ENCODE data around the gene VENTX. TPM values are rescaled to one million over a fixed set of nuclear protein-coding genes. Genes with fewer than 3 reads are reported as not detected.

The VENTX gene
- total RNA-seq, 1 experiment from 2014 or later = not detected

- no peak for DNase-seq (ENCODE audit: low read depth)
Measured at GRCh38 chr10:133283931-133284330, 46.3 kb downstream of the VENTX start.

DNA sequence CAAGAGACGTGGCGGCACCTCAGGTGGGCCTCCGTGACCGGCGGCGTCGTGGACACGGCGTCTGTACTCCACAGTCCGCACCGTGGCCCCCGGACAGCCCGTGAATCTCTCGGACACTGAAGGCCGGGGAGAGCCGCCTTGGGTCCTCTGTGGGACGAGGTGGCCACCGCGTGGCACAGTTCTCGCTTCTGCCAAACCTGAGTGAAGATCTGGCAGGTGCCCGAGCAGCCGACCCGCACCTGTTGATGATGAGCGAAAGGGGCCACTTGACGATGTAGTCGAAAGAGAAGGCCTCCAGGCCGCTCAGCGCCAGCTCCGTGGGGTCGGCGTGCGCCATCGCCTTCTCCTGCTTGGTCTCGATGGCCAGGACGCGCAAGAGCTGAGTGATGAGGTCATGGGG, 47.6 kb downstream of the VENTX start:
- no peak for DNase-seq (ENCODE audit: low read depth)

DNA sequence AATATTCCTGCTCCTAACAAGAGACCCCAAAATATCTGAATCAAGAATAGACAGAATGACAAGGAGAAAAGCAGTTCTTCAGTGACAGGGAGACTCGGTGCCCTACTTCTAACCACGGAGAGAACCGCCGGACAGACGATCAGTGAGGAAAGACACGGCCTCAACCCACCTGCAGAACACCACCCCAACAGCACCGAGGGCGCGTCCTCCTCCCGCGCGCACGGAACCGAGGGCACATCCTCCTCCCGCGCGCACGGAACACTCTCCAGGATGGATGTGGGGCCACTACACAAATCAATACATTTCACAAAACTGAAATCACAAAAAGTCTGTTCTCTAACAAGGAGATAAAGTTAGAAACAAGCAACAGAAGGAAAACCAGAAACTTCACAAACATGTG, 48.7 kb downstream of the VENTX start:
- DNase-seq (ENCODE audit: low read depth) = no peak

DNA sequence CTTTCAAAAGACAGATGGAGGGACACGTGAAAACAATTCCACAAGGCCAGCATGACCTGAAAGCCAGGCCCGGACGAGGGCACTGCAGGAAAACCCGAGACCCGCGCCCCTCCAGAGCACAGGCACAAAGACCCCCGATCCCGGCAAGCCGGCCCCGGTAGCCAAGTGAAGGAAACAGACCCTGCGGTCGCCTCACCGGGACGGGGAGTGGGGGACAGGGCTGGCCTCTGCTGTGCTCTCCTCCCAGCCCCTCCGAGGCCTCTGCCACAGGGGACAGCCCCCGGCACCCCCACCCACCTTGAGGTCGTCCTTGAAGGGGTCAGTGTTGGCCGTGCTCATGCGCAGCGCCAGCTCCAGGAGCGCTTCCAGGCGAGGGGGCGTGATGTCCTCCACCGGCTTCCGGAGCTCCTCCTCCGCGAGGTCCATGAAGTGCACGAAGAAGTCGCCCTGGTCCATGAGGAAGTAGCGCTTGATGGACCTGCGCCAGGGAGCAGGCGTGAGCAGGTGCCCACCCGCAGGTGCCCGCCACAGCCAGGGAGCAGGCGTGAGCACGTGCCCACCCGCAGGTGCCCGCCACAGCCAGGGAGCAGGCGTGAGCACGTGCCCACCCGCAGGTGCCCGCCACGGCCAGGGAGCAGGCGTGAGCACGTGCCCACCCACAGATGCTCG, 50.3 kb downstream of the VENTX start:
- DNase-seq (ENCODE audit: low read depth) = no peak

DNA sequence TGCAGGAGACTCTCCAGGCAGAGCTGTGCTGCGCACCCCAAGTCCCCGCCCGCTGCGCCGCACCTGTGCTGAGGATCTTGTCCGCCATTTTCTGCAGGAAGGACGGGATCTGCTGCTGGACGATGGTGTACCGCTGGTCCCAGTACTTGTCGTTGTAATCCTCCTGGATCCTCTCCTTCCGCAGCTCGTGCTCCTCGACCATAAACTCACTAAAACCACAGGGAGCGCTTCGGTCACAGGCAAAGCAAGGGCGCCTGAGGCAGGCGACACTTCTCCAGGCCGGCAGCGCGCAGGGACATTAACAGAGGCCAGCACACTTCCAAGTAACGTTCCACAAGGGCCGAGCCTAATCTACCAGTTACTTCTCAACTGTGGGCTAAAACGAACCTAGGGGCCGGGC, 52.1 kb downstream of the VENTX start:
- DNase-seq (ENCODE audit: low read depth) = no peak

Other genes starting within 250 kb of the VENTX start
- not detected in 2 replicates for gene ADGRA1, start 149.9 kb upstream of the VENTX start, total RNA-seq (2014; rRNA removed; shearing (Covaris generic))
- gene KNDC1, start 77.6 kb upstream of the VENTX start, total RNA-seq (2014; rRNA removed; shearing (Covaris generic)) = not detected in 2 replicates
- gene UTF1, start 7.6 kb upstream of the VENTX start, total RNA-seq (2014; rRNA removed; shearing (Covaris generic)) = not detected in 2 replicates
- gene ADAM8, start 39.0 kb downstream of the VENTX start, total RNA-seq (2014; rRNA removed; shearing (Covaris generic)) = 2.9 and 6.2 TPM in 2 replicates
- gene TUBGCP2, start 71.0 kb downstream of the VENTX start, total RNA-seq (2014; rRNA removed; shearing (Covaris generic)) = 19.8 and 21.6 TPM in 2 replicates
- gene ZNF511, start 71.1 kb downstream of the VENTX start, total RNA-seq (2014; rRNA removed; shearing (Covaris generic)) = 29.8 and 40.9 TPM in 2 replicates
- gene CALY, start 99.0 kb downstream of the VENTX start, total RNA-seq (2014; rRNA removed; shearing (Covaris generic)) = not detected in 2 replicates
- not detected in 2 replicates for gene PRAP1, start 109.5 kb downstream of the VENTX start, total RNA-seq (2014; rRNA removed; shearing (Covaris generic))
- gene FUOM, start 120.2 kb downstream of the VENTX start, total RNA-seq (2014; rRNA removed; shearing (Covaris generic)) = 0.80 and 2.9 TPM in 2 replicates
- 79.0 and 94.8 TPM in 2 replicates for gene ECHS1, start 135.5 kb downstream of the VENTX start, total RNA-seq (2014; rRNA removed; shearing (Covaris generic))
- gene PAOX, start 141.4 kb downstream of the VENTX start, total RNA-seq (2014; rRNA removed; shearing (Covaris generic)) = 0.48 and 2.1 TPM in 2 replicates
- 35.8 and 51.0 TPM in 2 replicates for gene MTG1, start 156.3 kb downstream of the VENTX start, total RNA-seq (2014; rRNA removed; shearing (Covaris generic))
- not detected in 2 replicates for gene SPRN, start 186.8 kb downstream of the VENTX start, total RNA-seq (2014; rRNA removed; shearing (Covaris generic))
- 0.06 and 0.40 TPM in 2 replicates for gene SCART1, start 216.1 kb downstream of the VENTX start, total RNA-seq (2014; rRNA removed; shearing (Covaris generic))